T1000 (cell line): ENCODE results near the gene NDUFAF8.

Experiments used
- DNase-seq: peaks from one replicate; lab custom pipeline; 2025; ENCODE audit warnings: mixed read lengths; lab: John Stamatoyannopoulos, UW

NDUFAF8 gene

DNA sequence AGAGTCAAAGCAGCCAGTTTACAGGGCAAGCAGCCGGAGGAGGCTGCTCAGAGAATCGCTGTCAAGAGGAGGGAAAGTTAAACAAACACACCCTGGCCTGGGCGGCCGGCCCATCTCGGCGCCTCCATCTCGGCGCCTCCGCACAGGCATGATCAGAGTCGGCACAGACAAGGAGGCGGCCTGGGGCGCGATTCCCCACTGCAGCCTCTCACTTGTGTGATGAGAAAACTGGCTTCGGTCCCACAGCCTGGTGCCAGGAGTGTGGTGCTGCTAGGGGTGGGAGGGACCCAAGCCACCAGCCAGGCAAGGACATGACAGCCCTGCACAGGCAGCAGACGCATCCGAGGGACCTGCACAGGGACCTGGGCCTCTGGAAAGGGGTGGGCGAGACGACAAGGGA is 38.3 kb downstream of the NDUFAF8 start:
- no peak for DNase-seq

DNA sequence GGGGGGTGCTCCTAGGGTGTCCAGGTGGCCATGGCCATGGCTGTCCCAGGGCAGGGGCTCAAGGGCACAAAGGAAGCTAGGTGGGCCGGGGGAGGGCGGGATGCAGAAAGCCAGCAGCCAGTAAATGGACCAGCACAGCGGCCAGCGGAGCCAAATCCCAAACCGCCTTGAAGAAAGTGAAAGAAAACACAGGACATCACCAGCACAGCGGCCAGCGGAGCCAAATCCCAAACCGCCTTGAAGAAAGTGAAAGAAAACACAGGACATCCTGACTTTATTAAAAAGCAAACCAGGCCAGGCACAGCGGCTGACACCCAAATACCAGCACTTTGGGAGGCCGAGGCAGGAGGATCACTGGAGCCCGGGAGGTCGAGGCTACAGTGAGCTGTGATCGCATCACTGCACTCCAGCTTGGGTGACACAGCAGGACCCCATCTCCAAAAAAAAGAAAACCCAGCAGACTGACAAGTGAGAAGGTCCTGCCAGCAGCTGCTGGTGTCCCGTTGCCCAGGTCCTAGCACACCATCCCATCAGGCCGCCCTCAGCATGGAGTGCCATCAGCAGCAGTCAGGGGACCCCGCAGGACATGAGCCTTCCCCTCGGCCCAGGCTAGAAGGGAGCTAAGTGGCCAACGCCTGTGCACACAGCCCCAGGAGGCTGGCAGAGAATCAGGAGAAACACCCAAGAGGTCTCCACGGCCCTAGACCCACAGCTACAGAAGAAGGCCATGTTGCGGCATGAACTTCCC is 39.0 kb downstream of the NDUFAF8 start:
- no peak for DNase-seq

DNA sequence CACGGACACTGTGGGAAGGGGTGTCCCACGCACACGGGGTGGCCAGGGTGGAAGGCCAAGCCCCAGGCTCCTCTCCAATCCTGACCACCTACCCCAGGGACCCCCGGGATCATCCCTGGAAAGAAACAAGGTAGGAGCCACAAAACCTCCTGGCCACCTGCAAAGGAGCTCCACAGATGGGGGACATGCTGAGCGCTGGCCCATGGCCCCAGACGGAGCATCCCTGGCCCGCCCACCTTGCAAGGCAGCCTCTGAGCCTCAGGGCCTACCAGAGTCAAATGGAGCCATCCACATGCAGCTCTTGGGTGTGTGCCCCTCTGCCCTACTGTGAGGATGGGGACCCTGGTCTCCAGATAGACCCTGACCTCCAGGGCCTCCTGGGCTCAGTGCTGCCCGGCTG is 39.7 kb downstream of the NDUFAF8 start:
- no peak for DNase-seq

DNA sequence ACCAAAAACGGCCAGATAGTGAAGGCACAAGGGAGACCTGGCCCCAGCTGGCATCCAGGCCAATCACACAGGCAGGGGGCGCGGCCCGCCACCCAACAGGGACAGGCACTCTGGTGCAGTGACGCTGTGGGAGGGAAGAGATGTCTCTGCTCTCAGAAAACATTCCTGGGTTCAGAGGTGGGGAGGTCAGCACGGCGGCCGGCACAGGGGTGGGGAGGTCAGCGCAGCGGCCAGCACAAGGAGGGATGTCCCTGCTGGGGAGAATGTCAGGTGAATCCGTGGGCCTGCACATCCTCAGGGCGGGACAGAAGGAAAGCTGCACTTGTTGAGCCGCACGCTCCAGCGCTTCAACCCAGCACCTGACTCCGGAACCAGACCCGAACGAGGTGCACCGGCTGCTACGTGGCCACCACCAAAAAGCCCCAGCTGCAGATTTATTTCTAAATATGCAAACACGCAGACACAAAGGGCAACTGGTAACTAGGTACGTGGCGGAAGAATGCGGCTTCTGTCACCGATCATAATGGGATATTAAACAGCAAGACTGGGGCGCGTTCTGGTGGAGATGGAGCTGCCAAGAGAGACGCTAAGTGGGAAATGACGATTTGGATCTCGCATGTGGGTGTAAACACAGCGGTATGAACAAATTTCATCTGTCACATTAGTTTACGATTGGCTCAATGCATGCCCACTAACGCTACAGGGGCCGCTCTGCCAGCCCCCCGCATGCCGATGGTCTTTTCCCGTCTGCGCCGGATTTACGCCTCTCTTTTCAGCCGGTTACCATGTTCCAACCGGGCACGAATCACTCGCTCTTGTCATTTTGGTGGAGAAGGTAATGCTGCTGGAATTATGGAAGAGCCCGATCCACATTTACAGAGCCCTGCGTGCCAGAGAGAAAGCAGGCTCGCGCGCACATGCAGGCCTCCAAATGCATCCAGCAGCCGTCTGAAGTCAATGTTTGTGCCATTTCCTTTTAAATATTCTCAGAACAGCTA is 40.5 kb downstream of the NDUFAF8 start:
- DNase-seq, result no peak

DNA sequence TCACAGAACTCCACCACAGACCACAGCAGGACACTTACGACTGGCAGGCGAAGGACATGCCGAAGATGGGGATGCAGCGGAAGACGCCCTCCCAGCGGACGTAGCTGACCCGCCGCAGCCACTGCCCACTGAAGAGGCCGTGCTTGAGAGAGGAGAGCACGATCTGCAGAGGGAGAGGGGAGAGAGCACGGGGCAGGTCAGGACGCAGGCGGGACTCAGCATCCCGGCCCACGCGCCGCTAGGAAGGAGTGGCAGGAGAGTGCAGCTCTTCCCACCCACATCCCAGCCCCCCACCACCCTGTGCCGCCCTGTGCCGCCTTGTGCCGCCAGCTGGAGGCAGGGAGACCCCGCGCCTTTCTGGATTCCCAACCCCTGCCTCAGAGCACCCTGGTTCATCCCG is 41.5 kb downstream of the NDUFAF8 start:
- no peak for DNase-seq

DNA sequence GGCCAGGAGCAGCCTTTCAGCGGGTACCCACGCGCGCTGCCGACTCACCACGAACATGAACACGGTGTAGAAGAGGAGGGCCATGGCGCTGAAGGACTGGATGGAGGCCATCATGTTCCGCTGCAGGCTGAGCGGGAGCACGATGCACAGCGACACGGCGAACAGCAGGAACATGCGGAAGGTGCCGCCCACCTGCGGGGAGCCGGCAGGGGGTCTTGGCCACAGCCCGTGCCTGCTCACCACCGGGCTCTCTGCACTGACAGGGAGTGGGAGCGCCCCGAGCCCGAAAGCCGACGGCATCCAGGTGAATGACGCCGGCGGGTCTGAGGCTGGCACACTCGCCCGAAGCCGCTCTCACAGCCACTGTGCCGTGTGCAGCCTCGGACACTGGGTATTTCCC is 43.0 kb downstream of the NDUFAF8 start:
- no peak for DNase-seq

DNA sequence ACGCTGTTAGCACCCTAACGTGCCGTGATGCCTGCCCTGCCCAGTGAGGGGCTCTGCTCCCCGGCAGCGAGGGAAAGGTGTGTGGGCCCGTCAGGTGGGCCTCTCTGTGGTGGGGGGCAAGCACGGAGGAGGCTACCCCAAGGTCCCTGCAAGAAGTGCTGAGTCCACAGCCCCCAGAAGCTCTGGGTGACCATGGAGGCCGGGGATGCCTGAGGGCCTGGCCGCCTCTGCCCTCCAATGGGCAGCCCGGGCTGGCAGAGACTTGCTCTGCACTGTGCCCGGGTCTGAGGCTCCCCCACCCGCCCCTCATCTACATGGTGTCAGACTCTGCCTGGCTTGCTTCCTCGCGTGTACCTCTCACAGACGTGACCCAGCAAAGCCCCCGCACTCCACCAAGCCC is 43.8 kb downstream of the NDUFAF8 start:
- no peak for DNase-seq

DNA sequence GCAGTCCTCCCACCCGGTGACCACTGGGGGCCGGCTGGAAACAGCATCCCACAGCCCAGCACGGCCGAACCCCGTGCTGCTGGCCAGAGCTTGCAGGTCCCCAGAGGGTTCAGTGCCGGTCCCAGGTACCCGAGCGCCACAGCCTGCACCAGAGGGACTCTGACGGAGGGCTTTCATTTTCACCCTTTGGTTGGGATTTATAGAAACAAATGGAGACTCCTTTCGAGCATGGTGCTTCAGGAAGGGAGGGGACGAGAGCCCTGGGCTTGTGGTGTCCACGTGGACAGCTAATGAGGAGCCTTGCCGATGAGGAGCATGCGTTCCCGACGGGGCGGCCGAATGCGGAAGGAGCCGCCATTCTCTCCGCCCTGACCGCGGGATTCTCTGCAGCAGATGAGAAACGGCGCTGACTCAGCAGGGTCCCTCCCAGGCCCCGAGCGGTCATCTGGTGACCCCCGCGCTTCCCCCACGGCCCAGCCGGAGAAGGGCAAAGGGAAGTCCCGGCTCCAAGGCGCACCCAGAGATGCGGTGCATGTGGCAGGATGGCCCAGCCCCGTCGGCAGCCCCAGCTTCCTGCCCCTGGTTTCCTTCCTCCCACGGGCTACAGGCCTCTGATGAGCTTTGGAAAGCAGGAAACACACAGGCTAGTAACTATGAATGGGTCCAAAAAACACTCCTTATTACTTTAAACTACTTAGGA is 46.2 kb downstream of the NDUFAF8 start:
- no peak for DNase-seq

DNA sequence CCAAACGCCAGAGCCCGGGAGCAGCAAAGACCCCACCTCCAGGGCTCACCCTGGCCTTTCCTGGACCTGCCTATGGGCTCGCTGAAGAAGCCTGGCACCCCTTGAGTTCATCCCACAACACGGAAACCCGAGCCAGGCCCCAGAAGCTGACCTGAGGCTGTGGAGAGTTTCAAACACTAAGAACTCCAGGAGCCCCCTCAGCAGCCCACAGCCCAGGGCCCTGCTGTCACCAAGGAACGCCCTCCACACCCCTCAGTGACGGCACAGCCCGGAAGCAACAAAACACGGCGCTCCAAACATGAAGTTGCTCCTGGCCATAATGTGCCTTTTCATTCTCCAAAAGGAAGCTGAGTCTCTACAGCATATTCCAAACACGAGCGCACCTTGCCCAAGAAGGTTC is 46.8 kb downstream of the NDUFAF8 start:
- no peak for DNase-seq

DNA sequence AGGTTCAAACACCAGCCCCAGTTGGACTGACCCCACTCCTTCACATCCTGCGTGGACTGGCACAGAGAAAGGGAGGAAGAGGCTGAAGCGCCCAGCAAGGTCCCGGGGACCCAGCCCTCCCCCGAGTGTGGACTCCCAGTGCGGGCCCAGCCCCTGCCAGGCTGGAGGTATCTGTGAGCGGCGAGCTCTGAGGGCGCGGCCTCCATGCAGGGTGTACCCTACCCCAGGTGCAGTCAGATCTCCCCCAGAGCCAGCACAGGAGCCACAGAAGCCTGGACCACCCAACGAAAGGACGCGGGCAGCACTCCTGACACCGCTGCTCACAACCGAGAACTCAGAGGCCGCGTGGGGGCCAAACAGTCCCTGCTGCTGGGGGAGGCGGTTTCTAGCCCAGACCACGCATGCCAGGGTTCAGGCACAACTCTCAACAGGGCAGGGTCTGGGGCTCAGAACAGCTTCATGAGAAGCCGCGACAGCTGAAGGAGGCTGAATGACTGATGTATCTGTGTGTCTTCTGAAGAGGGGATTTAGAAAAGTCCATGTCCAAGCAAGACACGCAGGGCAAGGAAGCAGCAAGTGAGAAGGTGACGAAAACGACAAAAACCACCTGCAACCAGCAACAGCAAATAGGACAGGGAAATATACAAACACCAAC is 47.5 kb downstream of the NDUFAF8 start:
- DNase-seq, result no peak

DNA sequence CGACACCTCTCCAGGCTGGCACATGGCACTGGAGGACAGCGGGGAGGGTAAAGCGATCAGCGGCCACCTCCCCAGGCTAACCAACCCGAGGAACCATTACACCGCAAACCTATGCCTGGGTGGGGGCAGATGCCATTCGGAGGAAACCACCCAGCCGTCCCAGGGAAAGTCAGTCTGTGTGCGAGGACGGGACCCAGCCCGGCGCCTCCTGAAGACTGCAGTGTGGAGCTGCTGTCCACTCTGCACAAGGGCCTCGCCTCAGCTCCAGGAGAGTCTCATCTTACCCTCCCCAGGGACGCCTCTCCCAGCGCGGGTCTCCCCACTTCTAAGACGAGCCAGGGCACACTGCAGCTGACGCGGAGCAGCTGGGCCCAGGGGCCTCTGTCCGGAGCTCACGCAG is 48.0 kb downstream of the NDUFAF8 start:
- no peak for DNase-seq

DNA sequence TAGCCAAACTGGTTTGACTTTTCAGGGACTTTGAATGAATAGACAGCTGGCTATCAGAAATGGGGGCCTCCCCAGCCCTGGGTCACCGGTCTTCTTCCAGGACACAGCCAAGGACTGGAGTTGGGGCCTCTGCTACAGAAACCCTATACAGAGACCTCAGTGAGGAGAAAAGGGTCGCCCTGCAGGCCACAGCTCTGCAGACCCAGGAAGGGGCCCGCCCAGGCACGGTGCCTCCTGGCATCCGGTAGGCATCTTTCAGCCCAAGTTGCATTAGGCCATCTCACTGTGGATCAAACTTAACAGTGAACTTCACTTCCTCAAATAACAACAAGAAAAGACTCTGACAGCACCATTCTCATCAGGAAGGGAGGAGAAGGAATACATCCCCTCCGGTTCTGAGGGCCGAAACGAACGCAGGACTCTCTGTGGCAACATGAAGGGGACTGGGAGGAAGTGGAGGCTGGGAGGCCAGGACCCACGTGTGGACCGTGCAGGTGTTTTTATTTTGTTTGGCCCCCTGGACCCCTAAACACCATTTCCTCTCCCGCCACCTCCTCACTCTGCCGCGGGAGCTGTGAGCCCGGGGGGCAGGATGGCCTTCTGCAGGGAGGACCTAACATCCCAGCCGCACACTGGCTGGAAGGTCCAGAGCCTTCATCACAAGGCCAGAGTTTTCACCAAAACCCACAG is 48.8 kb downstream of the NDUFAF8 start:
- no peak for DNase-seq

DNA sequence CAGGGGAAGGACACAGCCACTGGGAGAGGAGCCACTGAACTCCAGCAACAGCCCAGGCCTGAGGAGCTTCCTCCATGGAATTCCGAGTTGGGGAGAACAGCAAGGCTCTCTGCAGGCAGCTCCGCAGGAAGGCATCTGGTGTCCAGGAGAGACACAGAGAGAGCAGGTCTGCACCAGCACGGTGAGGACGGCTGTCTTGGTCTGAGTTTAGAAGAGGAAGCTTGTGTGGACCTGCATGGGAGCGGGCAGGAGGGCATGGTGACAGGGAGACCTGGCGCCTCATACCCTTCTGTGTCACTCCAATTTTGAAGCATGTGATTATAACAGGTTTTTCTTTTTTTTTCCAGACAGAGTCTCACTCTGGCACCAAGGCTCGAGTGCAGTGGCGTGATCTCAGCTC is 49.6 kb downstream of the NDUFAF8 start:
- DNase-seq, result no peak

DNA sequence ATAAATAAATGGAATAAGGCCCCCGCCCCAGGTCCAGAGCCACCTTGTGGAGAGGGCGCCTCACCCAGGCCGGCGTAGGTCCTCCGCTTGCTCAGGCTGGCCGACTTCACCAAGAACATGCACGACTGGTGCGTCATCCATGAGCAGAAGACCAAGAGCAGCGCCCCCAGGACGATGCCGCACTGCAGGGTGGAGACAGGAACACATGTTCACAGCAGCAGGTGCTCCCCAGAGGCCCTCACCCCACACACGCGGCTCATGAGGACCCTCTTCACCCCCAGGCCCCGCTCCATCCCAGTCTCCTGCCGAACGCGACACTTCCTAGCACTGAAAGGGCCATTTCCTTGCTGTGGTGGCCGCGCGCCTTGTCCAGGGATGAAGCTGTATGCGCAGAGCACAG is 50.5 kb downstream of the NDUFAF8 start:
- no peak for DNase-seq

DNA sequence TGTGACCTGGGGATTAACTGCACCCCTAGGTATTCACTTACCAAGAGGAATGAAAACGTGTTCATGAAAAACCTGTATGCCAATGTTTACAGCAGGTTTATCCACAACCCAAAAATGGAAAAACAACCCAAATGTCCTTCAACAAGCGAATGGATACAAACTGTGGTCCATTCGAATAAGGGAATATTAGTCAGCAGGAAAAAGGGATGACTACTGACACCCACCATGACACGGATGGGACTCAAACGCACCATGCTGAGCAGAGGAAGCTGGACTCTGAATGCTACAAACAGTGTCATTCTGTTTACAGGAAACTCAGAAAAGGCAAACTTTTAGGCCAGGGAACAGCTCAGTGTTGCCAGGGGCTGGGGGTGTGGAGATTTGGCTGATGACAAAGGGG is 51.1 kb downstream of the NDUFAF8 start:
- DNase-seq, result no peak
